Muscle of leg (tissue), 11 donors: ENCODE data around the gene ANKRD40CL. TPM values are rescaled to one million over a fixed set of nuclear protein-coding genes. Genes with fewer than 3 reads are reported as not detected.
"Not testable (repeated sequence)": the region's sequence is repeated elsewhere in the genome, so short reads cannot be mapped to it uniquely, and the experiment has no call there.

Source experiments
- DNase-seq: peaks from one replicate; pipeline ENCODE4 v3.0.0; 2013
- H3K27ac ChIP-seq: one replicate; pipeline ENCODE4 v1.5.1; 2013; ENCODE audit warnings: mild to moderate bottlenecking, low read length, control low read depth
- H3K27me3 ChIP-seq: one replicate; pipeline ENCODE4 v1.6.1; 2013; ENCODE audit warnings: low read length; ENCODE audit not compliant: control insufficient read depth, insufficient read depth
- H3K36me3 ChIP-seq: one replicate; pipeline ENCODE4 v1.6.1; 2013; ENCODE audit warnings: low read length; ENCODE audit not compliant: control insufficient read depth, insufficient read depth
- H3K4me1 ChIP-seq: one replicate; pipeline ENCODE4 v1.6.1; 2013; ENCODE audit warnings: low read length; ENCODE audit not compliant: control insufficient read depth, insufficient read depth
- H3K4me3 ChIP-seq: one replicate; pipeline ENCODE4 v1.5.1; 2013; ENCODE audit warnings: low read length, control low read depth
- H3K9me3 ChIP-seq: replicated peaks from 2 replicates; pipeline ENCODE4 v1.6.1; 2013; ENCODE audit warnings: low read depth, low read length; ENCODE audit not compliant: control insufficient read depth
- WGBS: methylation state at CpG from one replicate; pipeline ENCODE4 v1.1.5; 2013; ENCODE audit warnings: missing lambda C conversion rate; ENCODE audit not compliant: insufficient coverage; 5-methylcytosine and 5-hydroxymethylcytosine counted together
- polyA plus RNA-seq, 8 donors: library from polyadenylated mRNA; unstranded; fragments of 120-200 nt; gene quantifications; one replicate each; pipeline versions ENCODE4 v1.2.1 to v1.2.3, GENCODE V29; 2013; ENCODE audit warnings: inconsistent platforms in 1 of 8, low replicate concordance in 1 of 8; ENCODE audit not compliant: insufficient read length in 8 of 8, insufficient read depth in 1 of 8
- total RNA-seq: library from RNA; stranded (reverse); fragments of 120-200 nt; gene quantifications from one replicate; pipeline ENCODE4 v1.2.4, GENCODE V29; 2013

The ANKRD40CL gene
- total and polyA plus RNA-seq, 9 donors, result 0.21 to 0.56 (median 0.23) TPM; not detected in 4

DNA sequence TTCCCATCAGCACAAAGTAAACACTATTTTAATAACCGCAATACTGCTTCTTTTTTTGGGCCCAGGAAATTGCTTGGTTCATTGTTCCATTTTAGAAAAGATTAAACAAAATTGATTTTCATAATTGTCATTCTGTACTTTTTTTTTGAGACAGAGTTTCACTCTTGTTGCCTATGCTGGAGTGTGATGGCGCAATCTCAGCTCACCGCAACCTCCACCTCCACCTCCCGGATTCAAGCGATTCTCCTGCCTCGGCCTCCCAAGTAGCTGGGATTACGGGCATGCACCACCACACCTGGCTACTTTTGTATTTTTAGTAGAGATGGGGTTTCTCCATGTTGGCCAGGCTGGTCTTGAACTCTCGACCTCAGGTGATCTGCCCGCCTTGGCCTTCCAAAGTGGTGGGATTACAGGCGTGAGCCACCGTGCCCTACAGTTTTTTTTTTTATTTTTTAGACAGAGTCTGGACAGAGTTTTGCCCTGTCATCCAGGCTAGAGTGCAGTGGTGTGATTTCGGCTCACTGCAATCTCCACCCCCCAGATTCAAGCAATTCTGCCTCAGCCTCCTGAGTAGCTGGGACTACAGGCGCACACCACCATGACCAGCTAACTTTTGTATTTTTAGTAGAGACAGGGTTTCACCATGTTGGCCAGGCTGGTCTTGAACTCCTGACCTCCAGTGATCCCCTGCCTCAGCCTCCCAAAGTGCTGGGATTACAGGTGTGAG, 37.6 kb upstream of the ANKRD40CL start:
- H3K9me3 ChIP-seq, H3K36me3 ChIP-seq, H3K27me3 ChIP-seq, H3K4me3 ChIP-seq, H3K27ac ChIP-seq, H3K4me1 ChIP-seq, DNase-seq: not testable (repeated sequence)
- WGBS, result no CpG with 5 or more reads among the region's 13 CpGs

DNA sequence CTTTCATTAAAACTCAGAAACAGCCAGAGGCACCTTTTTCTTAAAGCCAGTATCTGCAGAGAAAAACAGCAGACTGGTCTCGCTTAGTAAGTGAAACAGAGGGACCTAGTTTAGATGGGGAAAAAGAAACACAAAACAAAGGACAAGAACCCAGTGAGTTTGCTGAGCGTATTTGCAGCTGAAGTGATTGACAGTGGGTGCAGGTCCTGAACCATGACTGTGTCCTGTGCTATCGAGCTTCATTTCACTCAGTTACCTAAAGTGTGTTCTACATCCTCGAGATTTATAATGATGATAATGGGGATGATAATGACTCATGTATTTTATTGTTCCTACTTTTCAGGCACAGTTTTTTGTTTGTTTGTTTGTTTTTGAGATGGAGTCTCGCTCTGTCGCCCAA, 36.4 kb upstream of the ANKRD40CL start:
- no peaks in the 10 kb centered on the region for H3K27me3 ChIP-seq
- H3K4me3 ChIP-seq, result no peak overlapping the region
- no peaks in the 10 kb centered on the region for H3K4me1 ChIP-seq
- H3K9me3 ChIP-seq, result no peaks in the 10 kb centered on the region
- H3K27ac ChIP-seq, result no peak overlapping the region
- 83% methylated on average over 4 of the region's 6 CpGs for WGBS
- no peaks in the 10 kb centered on the region for H3K36me3 ChIP-seq
- no peak for DNase-seq

- WGBS, result 79% methylated on average over 4 of the region's 12 CpGs
- no peaks in the 10 kb centered on the region for H3K4me1 ChIP-seq
- H3K36me3 ChIP-seq, result no peaks in the 10 kb centered on the region
- no peak overlapping the region for H3K4me3 ChIP-seq
- H3K27me3 ChIP-seq, result no peaks in the 10 kb centered on the region
- DNase-seq, result no peak
- no peak overlapping the region for H3K27ac ChIP-seq
- H3K9me3 ChIP-seq, result no peaks in the 10 kb centered on the region
Measured at GRCh38 chr17:50802609-50803571, 35.6 kb upstream of the ANKRD40CL start.

DNA sequence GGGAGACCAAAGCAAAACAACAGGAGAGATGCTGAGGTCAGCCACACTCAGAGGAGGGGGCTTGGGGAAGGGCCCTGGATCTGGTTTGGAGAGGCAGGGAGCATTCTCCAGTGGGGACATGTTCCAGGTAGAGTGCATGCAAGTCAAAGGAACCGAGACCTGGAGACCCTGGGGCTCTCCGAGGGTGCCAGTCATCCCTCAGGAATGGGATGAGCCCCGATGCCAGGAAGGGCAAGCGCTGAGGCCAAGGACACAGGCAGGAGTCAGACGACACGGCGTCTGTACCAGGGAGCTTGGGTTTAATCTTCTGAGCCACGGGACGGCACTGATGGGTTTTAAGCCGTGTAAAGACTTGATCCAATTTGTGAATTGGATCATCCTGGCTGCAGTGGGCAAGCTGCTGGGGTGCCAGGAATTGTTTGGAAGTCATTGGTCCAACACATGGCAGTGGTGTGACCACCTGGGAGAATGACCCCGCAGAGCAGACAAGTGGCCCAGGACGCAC, 32.9 kb upstream of the ANKRD40CL start:
- Histone ChIP-seq H3K4me1 (peaks cover 6% of the 10 kb centered on the region), H3K27me3 (no peaks in the 10 kb centered on the region), H3K9me3 (no peaks in the 10 kb centered on the region), H3K27ac (no peak overlapping the region), H3K36me3 (no peaks in the 10 kb centered on the region), H3K4me3 (no peak overlapping the region)
- no peak for DNase-seq
- 91% methylated on average over 12 of the region's 12 CpGs for WGBS

GRCh38 chr17:50799582-50799981, 32.3 kb upstream of the ANKRD40CL start:
- no peak overlapping the region for H3K4me3 ChIP-seq
- no peak for DNase-seq

DNA sequence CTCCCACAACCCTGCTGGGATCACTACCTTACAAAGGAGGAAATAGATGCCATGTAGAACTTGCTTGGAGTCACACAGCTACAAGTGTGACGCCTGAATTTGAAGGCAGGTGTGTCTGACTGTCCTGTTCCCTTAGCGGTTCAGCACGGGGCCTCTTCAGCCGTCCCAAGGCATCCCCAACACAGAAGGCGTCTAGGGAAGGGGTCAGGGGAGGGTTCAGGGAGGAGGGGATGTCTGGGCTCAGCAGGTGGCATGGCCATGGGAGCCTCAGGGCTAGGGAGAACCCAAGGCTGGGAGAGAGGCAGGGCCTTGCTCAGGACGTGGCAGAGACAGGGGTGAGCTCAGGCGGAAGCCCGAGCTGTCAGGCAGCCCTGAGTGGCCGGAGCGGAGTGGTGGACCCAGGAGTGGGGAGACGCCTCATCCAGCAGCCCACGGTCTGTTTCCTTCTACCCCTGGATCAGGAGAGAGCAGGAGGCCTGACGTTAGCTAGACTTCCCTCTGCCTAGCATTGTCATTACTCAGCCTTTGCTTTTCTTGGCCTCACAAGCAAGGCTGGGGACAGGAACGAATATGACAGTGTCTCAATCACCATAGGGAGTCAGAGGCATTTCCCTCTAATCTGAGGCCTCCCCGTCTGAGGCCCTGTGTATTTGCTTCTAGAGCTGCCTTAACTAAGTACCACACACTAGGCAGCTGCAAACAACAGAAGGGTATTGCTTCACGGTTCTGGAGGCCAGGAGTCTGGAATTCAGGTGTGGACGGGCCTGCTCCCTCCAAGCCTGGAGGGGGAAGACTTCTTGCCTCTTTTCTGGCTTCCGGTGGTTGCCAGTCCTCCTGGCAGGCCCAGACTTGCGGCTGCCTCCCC, 31.3 kb upstream of the ANKRD40CL start:
- Histone ChIP-seq H3K9me3 (no peaks in the 10 kb centered on the region), H3K4me3 (no peak overlapping the region), H3K27ac (no peak overlapping the region), H3K36me3 (no peaks in the 10 kb centered on the region), H3K4me1 (peaks cover 6% of the 10 kb centered on the region), H3K27me3 (no peaks in the 10 kb centered on the region)
- 76% methylated on average over 15 of the region's 19 CpGs for WGBS
- DNase-seq, result peak; percentile 33

More at GRCh38 chr17:50799582-50799981, 32.3 kb upstream of the ANKRD40CL start:
- Histone ChIP-seq H3K9me3 (no peaks in the 10 kb centered on the region), H3K27ac (no peak overlapping the region), H3K27me3 (no peaks in the 10 kb centered on the region), H3K4me1 (peaks cover 6% of the 10 kb centered on the region), H3K36me3 (no peaks in the 10 kb centered on the region)
- WGBS, result 88% methylated on average over 3 of the region's 9 CpGs

DNA sequence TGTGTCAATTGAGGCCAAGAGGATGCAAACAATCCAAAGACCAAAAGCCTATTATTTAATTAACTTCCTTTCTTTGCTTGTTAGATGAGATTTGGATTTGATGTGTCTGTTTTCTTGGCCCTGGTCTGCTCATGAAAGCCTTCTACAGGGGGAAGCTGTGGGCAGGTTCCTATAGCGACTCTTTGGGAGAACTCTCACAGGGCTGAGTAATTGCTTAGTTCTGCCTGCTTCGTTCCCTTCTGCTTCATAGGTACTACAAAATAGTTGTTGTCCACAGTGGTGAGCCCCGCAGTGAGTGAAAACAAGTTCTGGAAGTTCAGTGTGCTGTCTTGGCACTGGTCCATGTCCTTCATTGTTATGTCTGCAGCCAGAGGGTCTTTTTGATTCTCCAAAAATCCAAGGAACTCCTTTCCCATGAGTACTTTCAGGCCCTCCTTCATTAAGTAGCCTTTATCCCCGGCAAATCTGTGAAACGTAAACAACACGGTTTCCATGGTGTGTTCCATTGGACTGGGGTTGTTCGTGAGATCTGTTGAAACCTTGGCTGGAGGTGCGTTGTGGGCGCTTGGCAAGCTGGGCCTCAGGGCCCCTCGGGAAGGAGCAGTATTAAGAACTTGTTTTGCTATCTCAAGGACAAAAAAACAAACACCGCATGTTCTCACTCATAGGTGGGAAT, 30.0 kb upstream of the ANKRD40CL start:
- DNase-seq, result peak; percentile 32
- H3K4me1 ChIP-seq, result peaks cover 6% of the 10 kb centered on the region
- H3K27ac ChIP-seq, result no peak overlapping the region
- H3K36me3 ChIP-seq, result no peaks in the 10 kb centered on the region
- WGBS, result no CpG with 5 or more reads among the region's 11 CpGs
- no peaks in the 10 kb centered on the region for H3K27me3 ChIP-seq
- no peaks in the 10 kb centered on the region for H3K9me3 ChIP-seq
- no peak overlapping the region for H3K4me3 ChIP-seq

GRCh38 chr17:50794361-50794760, 27.0 kb upstream of the ANKRD40CL start:
- Histone ChIP-seq H3K36me3 (no peaks in the 10 kb centered on the region), H3K9me3 (no peaks in the 10 kb centered on the region), H3K4me1 (peaks cover 6% of the 10 kb centered on the region), H3K27ac (no peak overlapping the region), H3K27me3 (no peaks in the 10 kb centered on the region), H3K4me3 (no peak overlapping the region)
- WGBS, result no CpG with 5 or more reads among the region's 6 CpGs
- no peak for DNase-seq

GRCh38 chr17:50793007-50793406, 25.7 kb upstream of the ANKRD40CL start:
- DNase-seq, result no peak
- H3K36me3 ChIP-seq, result no peaks in the 10 kb centered on the region
- H3K27ac ChIP-seq, result no peak overlapping the region
- H3K4me3 ChIP-seq, result no peak overlapping the region
- H3K4me1 ChIP-seq, result peaks cover 6% of the 10 kb centered on the region
- 84% methylated on average over 5 of the region's 8 CpGs for WGBS
- no peaks in the 10 kb centered on the region for H3K9me3 ChIP-seq
- no peaks in the 10 kb centered on the region for H3K27me3 ChIP-seq
